ENCODE data around the gene EEPD1. TPM values are rescaled to one million over a fixed set of nuclear protein-coding genes. Genes with fewer than 3 reads are reported as not detected.

The EEPD1 gene
- total RNA-seq, 1 experiment from 2014 or later = 5.0 TPM

DNA sequence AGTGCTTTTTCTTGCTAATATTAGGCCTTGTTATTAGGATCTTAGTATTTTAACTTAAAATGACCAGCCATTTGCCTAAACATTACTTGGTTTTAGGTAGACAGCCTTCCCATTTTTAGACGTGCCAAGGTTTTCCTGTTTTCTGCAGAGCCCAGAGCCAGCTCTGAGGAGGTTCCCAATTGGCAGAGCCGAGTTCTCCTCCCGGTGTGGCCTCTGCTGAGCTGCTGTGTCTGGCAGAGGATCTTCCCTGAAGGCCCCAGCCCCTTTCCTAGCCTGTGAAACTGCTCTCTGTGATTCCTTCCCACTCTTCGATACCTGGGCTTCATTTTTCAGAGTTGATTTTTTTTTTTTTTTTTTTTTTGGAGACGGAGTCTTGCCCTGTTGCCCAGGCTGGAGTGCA lies 91.4 kb downstream of the EEPD1 start:
- Histone ChIP-seq H2BK15ac (ENCODE audit: low read depth, low read length) (no peak overlapping the region), H3K27me3 (ENCODE audit: insufficient read depth, low read length) (no peaks in the 10 kb centered on the region), H3K23me2 (ENCODE audit: insufficient read length, low read depth, low read length, poor library complexity, severe bottlenecking) (no peaks in the 10 kb centered on the region), H3K9me3 (ENCODE audit: control insufficient read depth, low read depth, low read length) (no peaks in the 10 kb centered on the region), H4K20me1 (ENCODE audit: control insufficient read depth, insufficient read depth, insufficient read length) (no peaks in the 10 kb centered on the region), H3K4me2 (ENCODE audit: insufficient read depth, insufficient read length, low read length) (no peak overlapping the region), H3K27ac (ENCODE audit: insufficient read length, low read depth, low read length) (no peak overlapping the region), H2BK20ac (ENCODE audit: low read depth, low read length, poor library complexity, severe bottlenecking) (no peak overlapping the region), H4K5ac (ENCODE audit: insufficient read length, low read depth, low read length) (no peak overlapping the region), H2AFZ (ENCODE audit: low read length) (no peak overlapping the region), H3K4me1 (ENCODE audit: insufficient read depth, low read length) (no peaks in the 10 kb centered on the region), H4K8ac (replicated peaks; ENCODE audit: insufficient read length, low read depth, low read length) (no peak overlapping the region), H2BK5ac (ENCODE audit: insufficient read length, low read length) (no peak overlapping the region), H4K91ac (ENCODE audit: insufficient read length, low read depth, low read length) (no peak overlapping the region), H3K18ac (ENCODE audit: insufficient read length, low read depth, low read length) (no peak overlapping the region), H3K56ac (ENCODE audit: insufficient read length, low read depth, low read length) (no peak overlapping the region), H3K79me2 (ENCODE audit: insufficient read depth, low read length) (no peaks in the 10 kb centered on the region), H3T11ph (ENCODE audit: low read length) (no peak overlapping the region), H3K14ac (ENCODE audit: insufficient read depth, low read length) (no peak overlapping the region), H3K79me1 (ENCODE audit: insufficient read depth, low read depth, low read length, poor library complexity, severe bottlenecking) (no peaks in the 10 kb centered on the region), H3K23ac (ENCODE audit: insufficient read length, low read depth, low read length) (no peak overlapping the region), H2AK5ac (ENCODE audit: insufficient read length, low read length) (no peak overlapping the region), H2BK12ac (ENCODE audit: insufficient read length, low read depth, low read length) (no peak overlapping the region), H3K4ac (ENCODE audit: low read depth, low read length) (no peak overlapping the region), H2BK120ac (ENCODE audit: low read depth, low read length, poor library complexity, severe bottlenecking) (no peak overlapping the region), H3K9ac (ENCODE audit: extremely low read depth, insufficient read length, low read length) (no peak overlapping the region)
- no peak overlapping the region for H3K27ac Mint-ChIP-seq
- no CpG with 5 or more reads among the region's 5 CpGs for WGBS (ENCODE audit: extremely low coverage, insufficient read length, low lambda C conversion rate)
- H3K4me1 Mint-ChIP-seq = peaks cover 4 to 7% of the 10 kb centered on the region in 2 experiments; a peak in 3 of 4 replicates
- no peak for DNase-seq
- H3K9me3 Mint-ChIP-seq = peaks cover 7 to 10% of the 10 kb centered on the region in 2 experiments; a peak in 3 of 5 replicates
- no peaks in the 10 kb centered on the region for H3K27me3 Mint-ChIP-seq (ENCODE audit: low read depth)
- TF ChIP-seq, protein P1, sequence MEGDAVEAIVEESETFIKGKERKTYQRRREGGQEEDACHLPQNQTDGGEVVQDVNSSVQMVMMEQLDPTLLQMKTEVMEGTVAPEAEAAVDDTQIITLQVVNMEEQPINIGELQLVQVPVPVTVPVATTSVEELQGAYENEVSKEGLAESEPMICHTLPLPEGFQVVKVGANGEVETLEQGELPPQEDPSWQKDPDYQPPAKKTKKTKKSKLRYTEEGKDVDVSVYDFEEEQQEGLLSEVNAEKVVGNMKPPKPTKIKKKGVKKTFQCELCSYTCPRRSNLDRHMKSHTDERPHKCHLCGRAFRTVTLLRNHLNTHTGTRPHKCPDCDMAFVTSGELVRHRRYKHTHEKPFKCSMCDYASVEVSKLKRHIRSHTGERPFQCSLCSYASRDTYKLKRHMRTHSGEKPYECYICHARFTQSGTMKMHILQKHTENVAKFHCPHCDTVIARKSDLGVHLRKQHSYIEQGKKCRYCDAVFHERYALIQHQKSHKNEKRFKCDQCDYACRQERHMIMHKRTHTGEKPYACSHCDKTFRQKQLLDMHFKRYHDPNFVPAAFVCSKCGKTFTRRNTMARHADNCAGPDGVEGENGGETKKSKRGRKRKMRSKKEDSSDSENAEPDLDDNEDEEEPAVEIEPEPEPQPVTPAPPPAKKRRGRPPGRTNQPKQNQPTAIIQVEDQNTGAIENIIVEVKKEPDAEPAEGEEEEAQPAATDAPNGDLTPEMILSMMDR (conservative IDR thresholded peaks at IDR 0.05) = no peak
- no peak overlapping the region for H3K4me3 Mint-ChIP-seq
- H3K36me3 Mint-ChIP-seq (ENCODE audit: insufficient read depth in 1 of 3, low read depth in 3 of 3) = peaks cover 7 to 13% (median 12%) of the 10 kb centered on the region in 3 experiments

Data from H9 (cell line).